NCI-H524 (cell line): ENCODE measurements around the gene ABCA13.

ENCODE experiments used
- DNase-seq, 2 experiments: peaks; one replicate each; lab custom pipeline; 2025; lab: John Stamatoyannopoulos, UW

ABCA13 gene

GRCh38 chr7:48643431-48644013 is 472.3 kb downstream of the ABCA13 start:
- DNase-seq, result no peak

GRCh38 chr7:48658138-48658537 is 486.9 kb downstream of the ABCA13 start:
- DNase-seq, result no peak

DNA sequence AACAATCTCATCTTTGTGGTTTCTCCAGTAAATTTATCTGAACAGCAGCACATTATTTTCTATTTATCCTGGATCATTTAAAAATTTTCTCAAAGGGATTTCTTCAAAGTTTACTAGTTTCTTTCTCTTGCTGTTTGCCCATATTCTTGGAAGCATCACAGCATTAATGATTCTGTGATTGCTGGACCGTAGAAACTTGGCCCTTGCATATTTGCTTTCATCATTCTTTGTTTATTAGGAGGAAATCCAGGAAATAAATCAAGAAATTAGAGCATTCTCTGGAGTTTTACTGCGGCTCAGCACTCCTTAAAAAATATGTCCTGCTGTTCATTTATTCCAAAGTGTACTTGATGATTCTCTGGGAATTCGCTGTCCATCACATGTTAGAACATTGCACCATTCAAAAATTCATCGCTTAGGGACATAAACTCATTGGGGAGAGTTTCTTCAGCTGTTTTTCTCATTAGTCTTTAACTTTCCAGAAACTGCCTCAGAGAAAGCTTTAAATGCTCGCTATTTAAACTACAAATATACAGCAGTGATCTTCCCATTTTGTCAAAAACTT is 489.1 kb downstream of the ABCA13 start:
- DNase-seq, result no peak

GRCh38 chr7:48664241-48664640 is 493.0 kb downstream of the ABCA13 start:
- no peak for DNase-seq

GRCh38 chr7:48665353-48666135 is 494.3 kb downstream of the ABCA13 start:
- DNase-seq, result peak in 1 of 2 experiments; percentile 33

DNA sequence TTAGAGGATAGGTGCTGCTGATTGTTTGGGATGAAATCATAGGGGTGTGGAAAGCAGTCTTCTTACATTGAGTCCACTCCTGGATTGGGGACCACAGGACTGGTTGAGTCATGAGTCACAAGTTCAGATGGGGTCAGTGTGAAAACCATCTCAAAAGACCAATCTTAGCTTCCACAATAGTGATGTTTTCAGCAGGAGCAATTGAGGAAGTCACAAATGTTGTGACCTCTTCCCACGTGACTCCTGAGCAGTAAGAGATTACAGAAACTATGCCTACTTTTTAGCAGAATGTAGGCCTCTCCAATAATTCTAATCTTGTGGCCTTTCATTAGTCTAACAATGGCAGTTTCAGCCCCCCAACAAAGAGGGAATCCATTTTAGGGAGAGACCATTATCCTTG is 496.1 kb downstream of the ABCA13 start:
- DNase-seq, result no peak

- no peak for DNase-seq
Measured at GRCh38 chr7:48671656-48672055, 500.4 kb downstream of the ABCA13 start.

DNA sequence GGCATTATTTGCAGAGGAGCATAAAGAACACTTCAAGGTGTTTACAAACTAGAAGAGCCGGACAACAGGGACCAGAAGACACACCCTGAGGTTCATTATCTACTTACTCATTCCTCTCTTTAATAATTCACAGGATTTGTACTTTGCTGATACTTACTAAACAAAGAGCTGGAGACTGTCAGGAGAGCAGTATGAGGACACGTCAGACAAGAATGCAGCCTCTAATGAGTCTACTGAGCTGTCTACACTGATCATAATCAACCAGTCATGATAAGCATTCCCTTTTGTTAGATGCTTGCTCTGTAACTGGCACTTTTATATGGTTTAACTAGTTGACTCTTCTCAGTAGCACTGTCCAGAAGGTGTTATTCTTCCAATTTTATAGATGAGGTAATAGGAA is 509.7 kb downstream of the ABCA13 start:
- DNase-seq, result no peak

- DNase-seq, result no peak
Measured at GRCh38 chr7:48691788-48692187, 520.5 kb downstream of the ABCA13 start.
